Osteoblast (primary cell): ENCODE measurements around the gene COG5. TPM values are rescaled to one million over a fixed set of nuclear protein-coding genes. Genes with fewer than 3 reads are reported as not detected.

Experiments used
- DNase-seq: peaks from one replicate; pipeline ENCODE4 v3.0.0; 2011; ENCODE audit warnings: low spot score, mixed read lengths; ENCODE audit not compliant: insufficient read length; ENCODE audit errors: missing footprints
- H2AFZ ChIP-seq: 2 replicates; pipeline ENCODE4 v1.6.0; 2011; ENCODE audit warnings: mild to moderate bottlenecking, low read length
- H3K27ac ChIP-seq: 2 replicates; pipeline ENCODE4 v1.5.1; 2011; ENCODE audit warnings: mild to moderate bottlenecking, low read depth, low read length, moderate library complexity
- H3K27me3 ChIP-seq: 2 replicates; pipeline ENCODE4 v1.6.0; 2012; ENCODE audit warnings: mild to moderate bottlenecking, control low read depth, inconsistent platforms, low read length, moderate library complexity; ENCODE audit not compliant: insufficient read depth
- H3K36me3 ChIP-seq: 2 replicates; pipeline ENCODE4 v1.5.1; 2011; ENCODE audit warnings: mild to moderate bottlenecking, low read length, control low read depth, moderate library complexity; ENCODE audit not compliant: insufficient read depth
- H3K4me1 ChIP-seq: 2 replicates; pipeline ENCODE4 v1.5.1; 2011; ENCODE audit warnings: mild to moderate bottlenecking, low read length, control low read depth, moderate library complexity; ENCODE audit not compliant: insufficient read depth
- H3K4me2 ChIP-seq: 2 replicates; pipeline ENCODE4 v1.6.0; 2011; ENCODE audit warnings: mild to moderate bottlenecking, low read length; ENCODE audit not compliant: insufficient read depth
- H3K4me3 ChIP-seq: fragments of 200-600 bp; sonication (generic); 3 replicates; pipeline ENCODE4 v1.5.1; 2012; ENCODE audit warnings: mild to moderate bottlenecking, low read length, inconsistent platforms; ENCODE audit not compliant: insufficient read depth
- H3K79me2 ChIP-seq: 2 replicates; pipeline ENCODE4 v1.6.0; 2012; ENCODE audit warnings: mild to moderate bottlenecking, low read length, control low read depth, inconsistent platforms; ENCODE audit not compliant: insufficient read depth
- H3K9me3 ChIP-seq: 2 replicates; pipeline ENCODE4 v1.5.1; 2011; ENCODE audit warnings: low read depth, low read length, control low read depth
- H4K20me1 ChIP-seq: 2 replicates; pipeline ENCODE4 v1.6.0; 2012; ENCODE audit warnings: mild to moderate bottlenecking, low read length, control low read depth; ENCODE audit not compliant: insufficient read depth
- total RNA-seq: library from RNA; depleted of rRNA; stranded (reverse); fragments of >200 nt; gene quantifications from 2 replicates; pipeline ENCODE4 v1.2.3, GENCODE V29; 2012
- TF ChIP-seq, protein P1 (sequence below): IDR thresholded peaks from 2 replicates; pipeline ENCODE4 v1.5.1; 2011; ENCODE audit warnings: mild to moderate bottlenecking, low read depth, low read length, moderate library complexity; ENCODE audit errors: extremely low read depth

COG5 gene
- total RNA-seq, 1 donor, result 29.7 TPM

DNA sequence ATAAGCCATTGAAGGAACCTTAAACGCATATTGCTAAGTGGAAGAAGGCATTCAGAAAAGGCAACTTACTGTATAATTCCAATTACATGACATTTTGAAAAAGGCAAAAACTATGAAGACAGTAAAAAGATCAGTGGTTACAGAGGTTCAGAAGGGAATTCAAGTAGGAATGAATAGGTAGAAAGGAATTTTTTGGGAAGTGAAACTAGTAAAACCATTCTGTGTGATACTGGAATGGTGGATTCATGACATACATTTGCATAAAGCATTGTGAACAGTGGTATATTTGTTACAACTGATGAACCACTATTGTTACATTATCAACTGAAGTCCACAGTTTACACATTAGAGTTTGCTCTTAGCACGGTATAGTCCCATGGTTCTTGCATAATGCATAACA lies 208.1 kb downstream of the COG5 start:
- Histone ChIP-seq H3K27ac (peak overlapping the region; percentile 27), H3K9me3 (peaks cover 4% of the 10 kb centered on the region), H3K79me2 (no peaks in the 10 kb centered on the region), H3K4me2 (peak overlapping the region; percentile 23), H3K36me3 (peaks cover 12% of the 10 kb centered on the region), H2AFZ (no peak overlapping the region), H3K4me1 (peaks cover 10% of the 10 kb centered on the region), H3K27me3 (no peaks in the 10 kb centered on the region), H3K4me3 (no peak overlapping the region), H4K20me1 (no peaks in the 10 kb centered on the region)
- TF ChIP-seq, protein P1, sequence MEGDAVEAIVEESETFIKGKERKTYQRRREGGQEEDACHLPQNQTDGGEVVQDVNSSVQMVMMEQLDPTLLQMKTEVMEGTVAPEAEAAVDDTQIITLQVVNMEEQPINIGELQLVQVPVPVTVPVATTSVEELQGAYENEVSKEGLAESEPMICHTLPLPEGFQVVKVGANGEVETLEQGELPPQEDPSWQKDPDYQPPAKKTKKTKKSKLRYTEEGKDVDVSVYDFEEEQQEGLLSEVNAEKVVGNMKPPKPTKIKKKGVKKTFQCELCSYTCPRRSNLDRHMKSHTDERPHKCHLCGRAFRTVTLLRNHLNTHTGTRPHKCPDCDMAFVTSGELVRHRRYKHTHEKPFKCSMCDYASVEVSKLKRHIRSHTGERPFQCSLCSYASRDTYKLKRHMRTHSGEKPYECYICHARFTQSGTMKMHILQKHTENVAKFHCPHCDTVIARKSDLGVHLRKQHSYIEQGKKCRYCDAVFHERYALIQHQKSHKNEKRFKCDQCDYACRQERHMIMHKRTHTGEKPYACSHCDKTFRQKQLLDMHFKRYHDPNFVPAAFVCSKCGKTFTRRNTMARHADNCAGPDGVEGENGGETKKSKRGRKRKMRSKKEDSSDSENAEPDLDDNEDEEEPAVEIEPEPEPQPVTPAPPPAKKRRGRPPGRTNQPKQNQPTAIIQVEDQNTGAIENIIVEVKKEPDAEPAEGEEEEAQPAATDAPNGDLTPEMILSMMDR, result no peak
- peak; percentile 50 for DNase-seq

DNA sequence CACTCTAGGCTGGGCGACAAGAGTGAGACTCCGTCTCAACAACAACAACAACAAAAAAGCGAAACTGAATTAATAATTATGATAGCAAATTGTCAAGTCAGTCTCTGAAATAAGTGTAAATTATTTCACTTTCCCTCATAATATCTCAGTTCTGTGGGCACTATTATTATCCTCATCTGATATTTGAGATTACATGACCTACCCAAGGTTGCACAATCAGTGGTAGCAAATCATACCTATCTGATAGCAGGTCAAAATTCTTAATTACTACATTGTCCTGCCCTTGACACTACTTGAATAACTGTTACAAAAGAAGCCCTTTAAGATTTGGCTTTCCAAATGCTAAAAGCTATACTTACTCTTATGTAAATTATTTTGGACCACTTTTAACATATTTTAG lies 209.1 kb downstream of the COG5 start:
- Histone ChIP-seq H4K20me1 (no peaks in the 10 kb centered on the region), H3K79me2 (no peaks in the 10 kb centered on the region), H3K9me3 (peaks cover 1% of the 10 kb centered on the region), H3K27me3 (no peaks in the 10 kb centered on the region), H2AFZ (no peak overlapping the region), H3K4me2 (no peak overlapping the region), H3K36me3 (peaks cover 3% of the 10 kb centered on the region), H3K4me3 (no peak overlapping the region), H3K27ac (no peak overlapping the region), H3K4me1 (peaks cover 10% of the 10 kb centered on the region)
- TF ChIP-seq, protein P1, result no peak
- DNase-seq, result no peak

DNA sequence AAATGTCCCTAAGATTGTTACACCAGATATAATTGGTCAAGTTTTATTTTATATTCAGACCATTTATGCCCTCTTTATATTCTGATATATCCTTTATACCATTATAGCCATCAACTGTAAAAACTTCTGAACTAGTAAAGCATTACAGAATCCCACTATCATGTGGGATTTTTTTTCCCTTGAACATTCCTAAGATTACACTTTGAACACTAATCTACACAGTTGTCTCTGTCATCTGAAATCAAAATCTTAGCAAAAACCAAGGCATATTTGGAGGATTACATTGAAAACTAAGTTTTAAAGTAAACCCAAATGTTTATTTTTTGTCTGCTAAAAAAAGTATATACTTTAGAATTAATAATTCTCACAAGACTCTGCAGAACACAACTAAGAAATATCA lies 210.0 kb downstream of the COG5 start:
- DNase-seq, result no peak
- H3K79me2 ChIP-seq, result no peaks in the 10 kb centered on the region
- no peaks in the 10 kb centered on the region for H3K27me3 ChIP-seq
- peaks cover 10% of the 10 kb centered on the region for H3K4me1 ChIP-seq
- no peak overlapping the region for H3K4me3 ChIP-seq
- H3K27ac ChIP-seq, result peak overlapping the region; percentile 0
- no peaks in the 10 kb centered on the region for H3K36me3 ChIP-seq
- no peaks in the 10 kb centered on the region for H3K9me3 ChIP-seq
- no peak overlapping the region for H3K4me2 ChIP-seq
- TF ChIP-seq, protein P1, result no peak
- H2AFZ ChIP-seq, result no peak overlapping the region
- H4K20me1 ChIP-seq, result no peaks in the 10 kb centered on the region

DNA sequence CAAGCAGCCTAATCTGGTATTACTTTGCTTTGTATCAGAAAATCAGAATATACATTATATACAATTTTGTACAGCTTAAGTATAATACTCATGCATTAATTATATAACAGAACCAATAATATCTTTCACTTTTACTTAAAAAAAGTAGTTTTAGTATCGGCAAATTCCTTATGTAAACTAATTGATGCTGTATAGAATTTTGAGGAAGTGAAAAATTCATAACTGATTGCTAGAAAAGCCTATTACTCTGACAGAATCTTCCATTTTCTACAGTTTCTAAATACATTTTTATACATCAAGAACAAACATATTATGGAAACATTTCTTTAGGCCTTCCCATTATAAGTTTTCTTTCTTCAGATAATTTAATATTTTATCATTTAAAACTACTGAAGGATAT lies 217.8 kb downstream of the COG5 start:
- Histone ChIP-seq H3K27me3 (no peaks in the 10 kb centered on the region), H3K79me2 (no peaks in the 10 kb centered on the region), H3K4me3 (no peak overlapping the region), H3K4me1 (no peaks in the 10 kb centered on the region), H2AFZ (no peak overlapping the region), H3K9me3 (no peaks in the 10 kb centered on the region), H3K4me2 (no peak overlapping the region), H3K27ac (no peak overlapping the region), H4K20me1 (no peaks in the 10 kb centered on the region), H3K36me3 (no peaks in the 10 kb centered on the region)
- TF ChIP-seq, protein P1, result no peak
- DNase-seq, result no peak
